ENCODE results near the gene CCL4.

DNA sequence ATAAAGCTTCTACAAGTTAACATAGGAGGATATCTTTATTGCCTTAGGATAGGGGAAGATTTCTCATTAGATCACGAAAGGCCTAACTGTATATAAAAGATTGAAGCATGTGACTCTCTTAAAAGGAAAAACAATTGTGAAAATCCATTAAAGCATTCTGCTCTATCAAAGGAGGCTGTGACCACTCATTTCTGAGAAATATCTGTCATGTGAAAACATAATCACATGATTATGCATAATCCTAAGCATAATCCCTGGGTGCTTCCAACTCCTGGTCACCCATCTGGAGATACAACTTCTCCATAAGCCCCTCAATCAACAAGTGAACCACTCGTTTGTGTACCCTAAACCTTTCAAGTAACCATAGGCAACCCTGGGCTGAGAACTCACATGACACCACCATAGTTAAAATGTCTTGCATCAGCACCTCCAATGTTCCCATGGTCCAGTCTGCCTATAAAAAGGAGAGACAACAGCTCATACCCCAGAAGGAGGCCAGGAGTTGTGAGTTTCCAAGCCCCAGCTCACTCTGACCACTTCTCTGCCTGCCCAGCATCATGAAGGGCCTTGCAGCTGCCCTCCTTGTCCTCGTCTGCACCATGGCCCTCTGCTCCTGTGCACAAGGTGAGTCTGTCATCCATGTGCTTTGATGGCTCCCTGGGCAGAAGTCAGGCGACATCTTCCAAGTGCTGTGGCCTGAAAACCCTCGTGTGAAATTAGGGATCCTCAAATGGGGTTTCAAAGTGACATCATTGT, 39.7 kb upstream of the CCL4 start, which contains the start of gene CCL18:
- TF ChIP-seq, protein P1, sequence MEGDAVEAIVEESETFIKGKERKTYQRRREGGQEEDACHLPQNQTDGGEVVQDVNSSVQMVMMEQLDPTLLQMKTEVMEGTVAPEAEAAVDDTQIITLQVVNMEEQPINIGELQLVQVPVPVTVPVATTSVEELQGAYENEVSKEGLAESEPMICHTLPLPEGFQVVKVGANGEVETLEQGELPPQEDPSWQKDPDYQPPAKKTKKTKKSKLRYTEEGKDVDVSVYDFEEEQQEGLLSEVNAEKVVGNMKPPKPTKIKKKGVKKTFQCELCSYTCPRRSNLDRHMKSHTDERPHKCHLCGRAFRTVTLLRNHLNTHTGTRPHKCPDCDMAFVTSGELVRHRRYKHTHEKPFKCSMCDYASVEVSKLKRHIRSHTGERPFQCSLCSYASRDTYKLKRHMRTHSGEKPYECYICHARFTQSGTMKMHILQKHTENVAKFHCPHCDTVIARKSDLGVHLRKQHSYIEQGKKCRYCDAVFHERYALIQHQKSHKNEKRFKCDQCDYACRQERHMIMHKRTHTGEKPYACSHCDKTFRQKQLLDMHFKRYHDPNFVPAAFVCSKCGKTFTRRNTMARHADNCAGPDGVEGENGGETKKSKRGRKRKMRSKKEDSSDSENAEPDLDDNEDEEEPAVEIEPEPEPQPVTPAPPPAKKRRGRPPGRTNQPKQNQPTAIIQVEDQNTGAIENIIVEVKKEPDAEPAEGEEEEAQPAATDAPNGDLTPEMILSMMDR (IDR thresholded peaks at IDR 0.05) = no peak
- TF ChIP-seq EP300 (IDR thresholded peaks at IDR 0.05) = no peak
- no peak for TF ChIP-seq POLR2A (IDR thresholded peaks at IDR 0.05)
- TF ChIP-seq POLR2AphosphoS5 (IDR thresholded peaks at IDR 0.05) = no peak
